ENCODE measurements around the gene ACP7. TPM values are rescaled to one million over a fixed set of nuclear protein-coding genes. Genes with fewer than 3 reads are reported as not detected.

Gene ACP7
- total RNA-seq, 1 donor from 2014 or later, result not detected

DNA sequence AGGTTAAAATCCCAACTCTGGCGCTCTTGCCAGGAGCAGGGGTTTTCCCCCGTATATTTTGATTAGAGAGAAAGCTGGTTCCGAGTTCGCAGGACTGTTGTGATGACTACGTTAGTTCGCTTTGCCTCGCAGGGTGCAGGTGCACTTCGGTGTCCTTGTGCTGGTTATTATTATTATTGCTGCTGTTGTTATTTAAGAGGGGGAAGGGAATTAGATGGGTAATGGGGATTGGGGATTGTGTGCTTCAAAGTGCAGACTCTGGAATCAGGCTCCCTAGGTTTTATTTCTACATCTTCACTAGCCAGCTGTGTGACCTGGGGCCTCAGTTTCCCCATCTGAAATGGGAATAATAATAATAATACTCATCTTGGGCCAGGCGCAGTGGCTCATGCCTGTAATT, 15.2 kb downstream of the ACP7 start:
- H3K9ac ChIP-seq (ENCODE audit: low read length), result no peak overlapping the region
- no peak for TF ChIP-seq EZH2 (IDR thresholded peaks at IDR 0.05; ENCODE audit: insufficient read depth, low read length)
- TF ChIP-seq, protein P1, sequence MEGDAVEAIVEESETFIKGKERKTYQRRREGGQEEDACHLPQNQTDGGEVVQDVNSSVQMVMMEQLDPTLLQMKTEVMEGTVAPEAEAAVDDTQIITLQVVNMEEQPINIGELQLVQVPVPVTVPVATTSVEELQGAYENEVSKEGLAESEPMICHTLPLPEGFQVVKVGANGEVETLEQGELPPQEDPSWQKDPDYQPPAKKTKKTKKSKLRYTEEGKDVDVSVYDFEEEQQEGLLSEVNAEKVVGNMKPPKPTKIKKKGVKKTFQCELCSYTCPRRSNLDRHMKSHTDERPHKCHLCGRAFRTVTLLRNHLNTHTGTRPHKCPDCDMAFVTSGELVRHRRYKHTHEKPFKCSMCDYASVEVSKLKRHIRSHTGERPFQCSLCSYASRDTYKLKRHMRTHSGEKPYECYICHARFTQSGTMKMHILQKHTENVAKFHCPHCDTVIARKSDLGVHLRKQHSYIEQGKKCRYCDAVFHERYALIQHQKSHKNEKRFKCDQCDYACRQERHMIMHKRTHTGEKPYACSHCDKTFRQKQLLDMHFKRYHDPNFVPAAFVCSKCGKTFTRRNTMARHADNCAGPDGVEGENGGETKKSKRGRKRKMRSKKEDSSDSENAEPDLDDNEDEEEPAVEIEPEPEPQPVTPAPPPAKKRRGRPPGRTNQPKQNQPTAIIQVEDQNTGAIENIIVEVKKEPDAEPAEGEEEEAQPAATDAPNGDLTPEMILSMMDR (IDR thresholded peaks at IDR 0.05; ENCODE audit: insufficient read depth, low read depth, low read length), result no peak
- no peaks in the 10 kb centered on the region for H3K79me2 ChIP-seq (ENCODE audit: insufficient read depth, low read length)
- no peak for DNase-seq (ENCODE audit: low read depth)
- peaks cover 5% of the 10 kb centered on the region for H3K9me3 Mint-ChIP-seq (ENCODE audit: unreplicated experiment)
- peaks cover 35% of the 10 kb centered on the region for H3K27me3 Mint-ChIP-seq (ENCODE audit: low read depth, unreplicated experiment)
- H4K20me1 ChIP-seq (ENCODE audit: insufficient read depth, low read length), result no peaks in the 10 kb centered on the region
- no peaks in the 10 kb centered on the region for H3K4me1 Mint-ChIP-seq (ENCODE audit: low read depth, unreplicated experiment)
- no peaks in the 10 kb centered on the region for H3K36me3 ChIP-seq (ENCODE audit: insufficient read depth, low read length)
- H3K27ac ChIP-seq (ENCODE audit: low read depth, low read length), result no peak overlapping the region
- H3K27ac Mint-ChIP-seq (ENCODE audit: unreplicated experiment), result no peak overlapping the region
- no peak overlapping the region for H3K4me3 Mint-ChIP-seq (ENCODE audit: unreplicated experiment)
- no peak overlapping the region for H2AFZ ChIP-seq (ENCODE audit: low read depth, low read length)
- no peaks in the 10 kb centered on the region for H3K4me1 ChIP-seq (ENCODE audit: insufficient read depth, low read length)
- H3K27me3 ChIP-seq (ENCODE audit: insufficient read depth, low read length), result peaks cover 8% of the 10 kb centered on the region
- no peak for FAIRE-seq
- H3K9me3 ChIP-seq (ENCODE audit: insufficient read depth, low read depth, low read length), result no peaks in the 10 kb centered on the region
- H3K4me2 ChIP-seq (ENCODE audit: low read length), result no peak overlapping the region
- no peaks in the 10 kb centered on the region for H3K36me3 Mint-ChIP-seq (ENCODE audit: low read depth, unreplicated experiment)
- H3K4me3 ChIP-seq (ENCODE audit: insufficient read depth, low read depth, low read length), result no peak overlapping the region

DNA sequence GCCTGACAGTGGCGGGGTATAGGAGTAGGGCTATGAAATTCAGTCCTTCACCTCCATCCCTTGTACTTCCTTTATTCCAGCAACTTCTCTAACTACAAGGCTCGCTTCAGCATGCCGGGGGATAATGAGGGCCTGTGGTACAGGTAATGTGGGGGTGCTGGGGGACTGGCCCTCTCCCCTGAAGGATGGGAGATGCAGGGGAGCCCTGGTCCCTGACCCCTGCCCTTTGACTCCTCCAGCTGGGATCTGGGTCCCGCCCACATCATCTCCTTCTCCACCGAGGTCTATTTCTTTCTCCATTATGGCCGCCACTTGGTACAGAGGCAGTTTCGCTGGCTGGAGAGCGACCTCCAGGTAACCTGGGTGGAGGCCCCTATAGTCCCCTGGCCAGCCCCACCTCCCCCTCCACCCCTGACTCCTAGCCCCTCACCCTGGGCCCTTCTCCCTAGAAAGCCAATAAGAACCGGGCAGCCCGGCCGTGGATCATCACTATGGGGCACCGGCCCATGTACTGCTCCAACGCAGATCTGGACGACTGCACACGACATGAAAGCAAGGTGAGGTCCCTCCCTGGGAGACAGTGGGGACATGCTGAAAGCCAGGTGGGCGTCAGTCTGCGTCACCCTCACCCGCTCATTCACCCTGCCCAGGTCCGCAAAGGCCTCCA, 16.5 kb downstream of the ACP7 start:
- no peak overlapping the region for H3K27ac ChIP-seq (ENCODE audit: low read depth, low read length)
- no peak overlapping the region for H2AFZ ChIP-seq (ENCODE audit: low read depth, low read length)
- H3K9ac ChIP-seq (ENCODE audit: low read length), result no peak overlapping the region
- Mint-ChIP-seq H3K4me3 (ENCODE audit: unreplicated experiment) (no peak overlapping the region), H3K36me3 (ENCODE audit: low read depth, unreplicated experiment) (no peaks in the 10 kb centered on the region), H3K27me3 (ENCODE audit: low read depth, unreplicated experiment) (peaks cover 33% of the 10 kb centered on the region), H3K4me1 (ENCODE audit: low read depth, unreplicated experiment) (no peaks in the 10 kb centered on the region), H3K9me3 (ENCODE audit: unreplicated experiment) (peaks cover 5% of the 10 kb centered on the region), H3K27ac (ENCODE audit: unreplicated experiment) (no peak overlapping the region)
- H4K20me1 ChIP-seq (ENCODE audit: insufficient read depth, low read length), result no peaks in the 10 kb centered on the region
- FAIRE-seq, result no peak
- no peak for TF ChIP-seq EZH2 (IDR thresholded peaks at IDR 0.05; ENCODE audit: insufficient read depth, low read length)
- TF ChIP-seq, protein P1 (IDR thresholded peaks at IDR 0.05; ENCODE audit: insufficient read depth, low read depth, low read length), result no peak
- no peak for DNase-seq (ENCODE audit: low read depth)
- peaks cover 10% of the 10 kb centered on the region for H3K27me3 ChIP-seq (ENCODE audit: insufficient read depth, low read length)
- no peaks in the 10 kb centered on the region for H3K36me3 ChIP-seq (ENCODE audit: insufficient read depth, low read length)
- H3K4me1 ChIP-seq (ENCODE audit: insufficient read depth, low read length), result no peaks in the 10 kb centered on the region
- no peaks in the 10 kb centered on the region for H3K79me2 ChIP-seq (ENCODE audit: insufficient read depth, low read length)
- no peaks in the 10 kb centered on the region for H3K9me3 ChIP-seq (ENCODE audit: insufficient read depth, low read depth, low read length)
- no peak overlapping the region for H3K4me2 ChIP-seq (ENCODE audit: low read length)
- H3K4me3 ChIP-seq (ENCODE audit: insufficient read depth, low read depth, low read length), result no peak overlapping the region

DNA sequence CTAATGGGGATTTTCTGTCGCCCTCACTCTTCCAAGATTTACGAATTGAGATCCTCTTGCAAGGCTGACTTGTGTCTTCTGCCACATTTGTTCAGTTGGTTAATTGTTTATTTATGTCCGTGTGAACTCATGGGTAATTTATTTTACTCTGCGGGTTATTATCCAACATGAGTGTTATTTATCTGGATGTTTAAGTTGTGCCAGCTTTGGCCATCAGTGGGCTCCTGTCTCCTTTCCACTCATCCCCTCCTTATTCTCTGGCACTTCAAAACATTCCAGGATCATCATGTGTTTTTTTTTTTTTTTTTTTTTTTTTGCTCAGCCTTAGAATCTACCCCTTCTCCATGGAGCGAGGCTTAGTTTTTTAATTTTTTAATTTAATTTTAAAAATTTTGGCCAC, 19.0 kb downstream of the ACP7 start:
- Histone ChIP-seq H3K27me3 (ENCODE audit: insufficient read depth, low read length) (peaks cover 5% of the 10 kb centered on the region), H4K20me1 (ENCODE audit: insufficient read depth, low read length) (no peaks in the 10 kb centered on the region), H3K36me3 (ENCODE audit: insufficient read depth, low read length) (no peaks in the 10 kb centered on the region), H3K9ac (ENCODE audit: low read length) (no peak overlapping the region), H3K9me3 (ENCODE audit: insufficient read depth, low read depth, low read length) (no peaks in the 10 kb centered on the region), H3K4me3 (ENCODE audit: insufficient read depth, low read depth, low read length) (no peak overlapping the region), H3K79me2 (ENCODE audit: insufficient read depth, low read length) (no peaks in the 10 kb centered on the region), H3K4me2 (ENCODE audit: low read length) (no peak overlapping the region), H3K27ac (ENCODE audit: low read depth, low read length) (no peak overlapping the region), H3K4me1 (ENCODE audit: insufficient read depth, low read length) (no peaks in the 10 kb centered on the region), H2AFZ (ENCODE audit: low read depth, low read length) (no peak overlapping the region)
- no peak overlapping the region for H3K27ac Mint-ChIP-seq (ENCODE audit: unreplicated experiment)
- DNase-seq (ENCODE audit: low read depth), result no peak
- H3K4me3 Mint-ChIP-seq (ENCODE audit: unreplicated experiment), result no peak overlapping the region
- FAIRE-seq, result no peak
- no peaks in the 10 kb centered on the region for H3K4me1 Mint-ChIP-seq (ENCODE audit: low read depth, unreplicated experiment)
- no peak for TF ChIP-seq EZH2 (IDR thresholded peaks at IDR 0.05; ENCODE audit: insufficient read depth, low read length)
- TF ChIP-seq, protein P1 (IDR thresholded peaks at IDR 0.05; ENCODE audit: insufficient read depth, low read depth, low read length), result no peak
- H3K27me3 Mint-ChIP-seq (ENCODE audit: low read depth, unreplicated experiment), result peaks cover 32% of the 10 kb centered on the region
- H3K36me3 Mint-ChIP-seq (ENCODE audit: low read depth, unreplicated experiment), result no peaks in the 10 kb centered on the region
- no peaks in the 10 kb centered on the region for H3K9me3 Mint-ChIP-seq (ENCODE audit: unreplicated experiment)
